Upper lobe of left lung (tissue), 4 donors: ENCODE measurements around the gene FKBP9.

Experiments used
- CTCF ChIP-seq, 6 experiments: fragments of 450-650 bp in 4 of 6; fragments of 200-600 bp in 2 of 6; sonication (generic) in 2 of 6; IDR thresholded peaks; one replicate each; pipeline ENCODE4 v1.5.1; 2016 to 2019; ENCODE audit warnings: antibody characterized with exemption in 6 of 6
- EP300 ChIP-seq, 4 donors: sonication (generic); formaldehyde crosslinking; IDR thresholded peaks; one replicate each; pipeline ENCODE4 v1.5.1; 2017; ENCODE audit warnings: antibody characterized with exemption in 4 of 4, control low read depth in 2 of 4
- POLR2A ChIP-seq, 4 donors: fragments of 450-650 bp; IDR thresholded peaks; one replicate each; pipeline ENCODE4 v1.5.1; 2016 to 2017; ENCODE audit warnings: antibody characterized with exemption in 4 of 4, mild to moderate bottlenecking in 2 of 4
- POLR2AphosphoS5 ChIP-seq, 2 donors: sonication (generic); formaldehyde crosslinking; IDR thresholded peaks; one replicate each; pipeline ENCODE4 v1.5.1; 2017; ENCODE audit warnings: antibody characterized with exemption in 2 of 2

DNA sequence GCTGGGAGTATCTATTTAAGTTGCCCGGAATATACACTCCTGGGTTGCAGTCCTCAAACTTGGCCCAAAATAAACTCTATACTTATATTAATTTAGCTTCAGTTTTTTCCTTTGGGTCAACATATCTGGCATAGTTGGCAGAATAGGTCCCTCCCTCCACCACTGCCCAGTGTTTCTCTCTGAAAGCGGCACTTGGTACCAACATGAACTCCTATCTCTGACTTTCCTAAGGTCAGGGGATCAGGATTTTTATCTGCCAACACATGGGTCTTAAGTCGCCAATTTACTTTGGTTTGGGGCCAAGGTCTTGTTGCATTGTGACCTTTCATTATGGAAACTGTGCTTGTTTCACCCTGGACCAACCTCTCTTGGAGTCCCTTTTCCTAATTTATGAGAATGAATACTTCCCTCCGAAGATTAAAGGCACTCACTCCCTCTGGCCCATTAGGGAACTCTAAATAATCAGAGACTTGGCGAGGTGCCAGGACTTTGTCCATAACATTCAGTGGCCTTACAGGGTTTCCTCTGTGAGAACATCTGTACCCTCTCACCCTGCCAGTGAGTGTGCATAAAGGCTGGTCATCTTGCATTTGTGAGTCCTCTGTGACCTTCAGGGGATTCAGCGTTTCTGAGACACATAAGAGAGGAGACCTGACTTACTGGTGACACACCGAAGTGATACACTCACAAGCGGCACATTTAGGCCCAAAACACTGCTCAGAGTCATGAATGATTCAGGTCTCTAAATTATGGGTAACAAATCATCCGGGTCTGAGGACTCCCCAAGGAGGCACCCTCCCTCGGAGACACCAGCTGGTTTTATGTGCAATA is 19.7 kb upstream of the FKBP9 start:
- no peak for TF ChIP-seq POLR2AphosphoS5 (IDR thresholded peaks at IDR 0.05)
- no peak for TF ChIP-seq CTCF (IDR thresholded peaks at IDR 0.05)
- TF ChIP-seq POLR2A (IDR thresholded peaks at IDR 0.05): no peak
- no peak for TF ChIP-seq EP300 (IDR thresholded peaks at IDR 0.05)
